Ureter (tissue), 1 donor: ENCODE measurements around the gene METTL26. TPM values are rescaled to one million over a fixed set of nuclear protein-coding genes. Genes with fewer than 3 reads are reported as not detected.

Experiments
- total RNA-seq: library from RNA; stranded (reverse); gene quantifications from one replicate; pipeline ENCODE4 v1.2.4, GENCODE V29; 2023
- donor health status: DM: yes; HTN: yes; CAD: no.

The METTL26 gene
- total RNA-seq, 1 donor from 2014 or later, result 48.3 TPM

Other genes with a start within 250 kb of the METTL26 start
- gene NME4, start 239.1 kb downstream of the METTL26 start, total RNA-seq, result 121 TPM
- gene DECR2, start 234.4 kb downstream of the METTL26 start, total RNA-seq, result 17.5 TPM
- gene RAB11FIP3, start 210.7 kb downstream of the METTL26 start, total RNA-seq, result 42.0 TPM
- 60.1 TPM for gene CAPN15, start 108.6 kb downstream of the METTL26 start, total RNA-seq
- not detected for gene PRR35, start 75.9 kb downstream of the METTL26 start, total RNA-seq
- 0.36 TPM for gene NHLRC4, start 69.3 kb downstream of the METTL26 start, total RNA-seq
- 65.7 TPM for gene PIGQ, start 66.3 kb downstream of the METTL26 start, total RNA-seq
- gene RAB40C, start 46.2 kb downstream of the METTL26 start, total RNA-seq, result 39.2 TPM
- 0.65 TPM for gene WFIKKN1, start 5.3 kb downstream of the METTL26 start, total RNA-seq
- 40.4 TPM for gene MCRIP2, start 5.5 kb upstream of the METTL26 start, total RNA-seq
- gene WDR90, start 13.1 kb upstream of the METTL26 start, total RNA-seq, result 53.3 TPM
- 129 TPM for gene RHOT2, start 31.8 kb upstream of the METTL26 start, total RNA-seq
- 2.3 TPM for gene RHBDL1, start 39.4 kb upstream of the METTL26 start, total RNA-seq
- gene STUB1, start 44.1 kb upstream of the METTL26 start, total RNA-seq, result 118 TPM
- 63.4 TPM for gene JMJD8, start 48.0 kb upstream of the METTL26 start, total RNA-seq
- gene WDR24, start 54.1 kb upstream of the METTL26 start, total RNA-seq, result 10.4 TPM
- gene FBXL16, start 69.5 kb upstream of the METTL26 start, total RNA-seq, result 1.3 TPM
- gene METRN, start 78.8 kb upstream of the METTL26 start, total RNA-seq, result 20.8 TPM
- 43.2 TPM for gene ANTKMT, start 84.8 kb upstream of the METTL26 start, total RNA-seq
- 5.3 TPM for gene CCDC78, start 90.1 kb upstream of the METTL26 start, total RNA-seq
- gene HAGHL, start 90.8 kb upstream of the METTL26 start, total RNA-seq, result 7.9 TPM
- 38.9 TPM for gene CIAO3, start 104.7 kb upstream of the METTL26 start, total RNA-seq
- gene MSLN, start 124.4 kb upstream of the METTL26 start, total RNA-seq, result 1.4 TPM
- 18.7 TPM for gene RPUSD1, start 152.1 kb upstream of the METTL26 start, total RNA-seq
- gene CHTF18, start 152.3 kb upstream of the METTL26 start, total RNA-seq, result 13.3 TPM
- gene GNG13, start 164.4 kb upstream of the METTL26 start, total RNA-seq, result 0.52 TPM